Middle frontal gyrus (tissue), 1 donor: ENCODE data around the gene PLPPR2.
A peak's percentile ranks its signal among the peaks of the same experiment; 100 is the strongest.
"Not testable (repeated sequence)": the region's sequence is repeated elsewhere in the genome, so short reads cannot be mapped to it uniquely, and the experiment has no call there.

Experiments used
- DNase-seq: peaks from one replicate; pipeline ENCODE4 v3.0.0-alpha.2; 2015; ENCODE audit warnings: low spot score; ENCODE audit errors: extremely low spot score

PLPPR2 gene

DNA sequence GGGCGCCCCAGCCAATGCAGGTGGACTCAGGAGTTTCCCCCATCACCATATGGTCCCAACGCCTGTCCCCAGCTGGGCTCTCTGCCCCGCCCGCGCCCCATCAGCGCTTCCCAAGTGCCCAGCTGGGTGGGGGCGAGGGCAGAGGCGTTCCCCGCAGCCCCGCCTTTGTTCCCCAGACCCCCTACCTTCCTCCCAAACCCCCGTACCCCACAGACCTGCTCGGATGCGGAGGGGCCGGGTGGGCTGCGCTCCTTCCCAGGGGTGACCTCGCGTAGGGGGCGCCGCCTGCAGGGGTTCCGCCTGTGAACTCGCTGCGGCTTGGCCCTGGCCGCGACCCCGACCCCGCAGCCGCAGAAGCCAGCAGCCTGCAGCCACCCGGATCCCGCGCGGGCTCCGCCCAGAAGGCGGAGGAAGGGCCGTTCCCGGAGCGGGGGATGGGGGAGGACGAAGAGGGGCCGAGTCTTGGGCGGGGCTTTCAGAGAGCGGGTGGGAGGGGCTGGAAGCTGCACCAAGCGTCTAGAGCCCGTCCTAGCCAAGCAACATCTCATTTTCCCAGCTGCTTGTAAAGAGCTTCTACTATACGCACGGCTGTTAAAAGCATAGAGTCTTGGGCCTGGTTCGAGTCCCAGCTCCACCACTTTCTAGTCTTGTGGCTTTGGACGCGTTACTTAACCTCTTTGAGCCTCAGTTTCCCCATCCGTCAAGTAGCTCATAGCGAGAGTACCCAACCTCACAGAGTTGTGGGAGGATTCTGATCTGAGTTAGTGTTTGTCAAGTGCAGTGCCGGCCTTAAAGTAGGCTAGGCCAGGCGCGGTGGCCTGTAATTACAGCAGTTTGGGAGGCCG is 15.8 kb upstream of the PLPPR2 start, which contains the start of gene RAB3D:
RAB3D (minus strand) TSS at position 404 of the 845 bp plus-strand sequence. CDS start 2,258 bp downstream, outside the sequence.
- DNase-seq = peak; percentile 73

DNA sequence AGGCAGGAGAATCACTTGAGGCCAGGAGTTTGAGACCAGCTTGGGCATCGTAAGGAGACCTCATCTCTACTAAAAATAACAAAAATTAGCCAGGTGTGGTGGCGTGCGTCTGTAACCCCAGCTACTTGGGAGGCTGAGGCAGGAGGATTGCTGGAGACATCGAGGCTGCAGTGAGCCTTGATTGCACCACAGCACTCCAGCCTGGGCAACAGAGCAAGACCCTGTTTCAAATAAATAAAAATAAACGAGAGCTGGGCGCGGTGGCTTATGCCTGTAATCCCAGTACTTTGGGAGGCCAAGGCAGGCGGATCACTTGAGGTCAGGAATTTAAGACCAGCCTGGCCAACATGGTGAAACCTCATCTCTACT is 15.1 kb upstream of the PLPPR2 start:
- DNase-seq = not testable (repeated sequence)

DNA sequence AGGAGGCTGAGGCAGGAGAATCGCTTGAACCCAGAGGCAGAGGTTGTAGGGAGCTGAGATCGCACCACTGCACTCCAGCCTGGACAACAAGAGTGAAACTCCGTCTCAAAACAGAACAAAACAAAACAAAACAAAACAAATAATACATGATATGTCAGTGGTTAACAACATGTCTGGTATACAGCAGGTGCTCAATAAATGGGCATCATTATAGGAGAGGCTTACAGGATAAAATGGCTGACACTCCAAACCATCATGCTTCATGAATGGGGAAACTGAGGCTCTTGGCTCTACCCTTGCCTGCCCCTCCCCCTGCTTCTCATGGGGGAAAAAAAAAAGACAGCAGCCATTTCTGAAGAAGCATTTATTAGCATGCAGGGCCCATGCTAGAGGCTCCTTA is 12.8 kb upstream of the PLPPR2 start:
- DNase-seq = no peak

GRCh38 chr19:11345122-11345803 is 10.0 kb upstream of the PLPPR2 start:
- DNase-seq = no peak

DNA sequence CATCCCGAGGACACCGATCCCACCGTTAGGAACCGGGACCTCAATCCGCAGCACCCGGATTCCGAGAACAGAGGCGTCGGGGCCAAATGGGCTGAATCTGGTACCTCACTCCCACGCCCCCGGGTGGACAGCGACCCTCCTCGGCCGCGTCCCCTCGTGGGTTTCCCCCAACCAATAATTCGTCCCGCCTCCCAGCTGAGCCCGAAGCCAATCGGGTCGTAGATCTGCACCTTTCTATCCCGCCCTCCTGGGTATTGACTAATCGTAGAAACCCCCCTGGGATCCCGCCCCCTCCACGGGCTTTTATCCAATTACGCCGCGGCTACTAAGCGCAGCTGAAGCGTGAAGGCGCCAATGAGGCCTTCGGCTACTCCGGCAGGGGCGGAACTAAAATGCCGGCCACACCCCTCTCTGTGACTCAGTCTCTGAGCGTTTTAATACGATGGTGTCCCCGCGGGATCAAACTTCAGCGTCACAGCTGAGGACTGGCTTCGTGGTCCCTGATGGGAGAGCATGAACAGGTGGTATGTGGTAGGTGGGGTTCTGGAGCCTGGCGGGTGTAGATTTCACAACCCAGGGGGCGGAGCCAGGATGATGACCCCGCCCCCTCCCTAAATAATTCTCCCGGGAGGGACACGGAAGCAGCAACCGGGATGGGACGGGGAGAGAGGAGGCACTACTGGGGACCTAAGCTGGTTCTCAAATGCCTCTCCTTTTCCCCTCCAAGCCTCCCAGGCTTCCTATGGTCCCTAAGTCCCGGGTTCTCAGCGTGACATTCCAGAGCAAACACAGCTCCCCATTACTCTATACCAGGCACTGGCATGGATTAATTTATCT is 8.9 kb upstream of the PLPPR2 start, which contains the start of the genes CCDC159 and TMEM205:
CCDC159 (plus strand) TSS at position 416 of the 837 bp plus-strand sequence; CDS start at position 504, 88 bp downstream.
TMEM205 (minus strand) TSS at position 165 of the 837 bp plus-strand sequence. CDS start 649 bp downstream, outside the sequence.
- DNase-seq = peak; percentile 99

DNA sequence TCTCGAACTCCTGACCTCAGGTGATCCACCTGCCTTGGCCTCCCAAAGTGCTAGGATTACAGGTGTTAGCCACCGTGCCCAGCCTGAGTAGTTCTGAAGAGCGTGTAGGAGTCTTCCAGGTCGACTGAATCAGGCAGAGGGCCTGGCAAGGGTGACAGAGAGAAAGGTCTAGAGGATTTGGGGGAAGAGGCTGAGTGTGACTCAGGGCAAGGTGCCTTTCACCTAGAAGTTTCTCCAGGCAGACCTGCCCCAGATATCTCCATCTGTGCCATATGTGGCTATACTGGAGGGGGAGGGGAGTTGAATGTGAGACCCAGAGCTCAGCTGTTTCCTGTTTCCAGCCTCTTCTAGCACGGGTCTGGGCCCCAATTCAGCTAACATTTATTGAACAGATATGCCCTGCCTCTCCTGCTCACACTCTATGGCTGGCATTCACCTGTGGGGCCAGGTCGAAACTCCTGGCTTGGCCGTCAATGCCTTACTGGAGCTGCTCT is 7.6 kb upstream of the PLPPR2 start:
- no peak for DNase-seq

- DNase-seq = no peak
These were observed 6.1 kb upstream of the PLPPR2 start for GRCh38 chr19:11349171-11349570.

DNA sequence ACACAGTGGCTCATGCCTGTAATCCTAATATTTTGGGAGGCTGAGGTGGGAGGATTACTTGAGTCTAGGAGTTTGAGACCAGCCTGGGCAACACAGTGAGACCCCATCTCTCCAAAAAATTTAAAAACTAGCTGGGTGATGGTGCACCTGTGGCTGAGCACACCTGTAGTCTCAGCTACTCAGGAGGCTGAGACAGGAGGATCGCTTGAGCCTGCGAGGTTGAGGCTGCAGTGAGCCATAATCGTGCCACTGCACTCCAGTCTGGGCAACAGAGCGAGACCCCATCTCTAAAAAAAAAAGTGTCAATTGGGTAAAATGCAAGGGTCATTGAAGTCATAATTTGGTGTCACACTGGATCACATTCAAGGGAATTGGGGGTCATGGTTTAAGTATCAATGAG is 1.1 kb upstream of the PLPPR2 start:
- DNase-seq = not testable (repeated sequence)

- no peak for DNase-seq
These were observed 804 bp downstream of the PLPPR2 start for GRCh38 chr19:11356074-11356397.

DNA sequence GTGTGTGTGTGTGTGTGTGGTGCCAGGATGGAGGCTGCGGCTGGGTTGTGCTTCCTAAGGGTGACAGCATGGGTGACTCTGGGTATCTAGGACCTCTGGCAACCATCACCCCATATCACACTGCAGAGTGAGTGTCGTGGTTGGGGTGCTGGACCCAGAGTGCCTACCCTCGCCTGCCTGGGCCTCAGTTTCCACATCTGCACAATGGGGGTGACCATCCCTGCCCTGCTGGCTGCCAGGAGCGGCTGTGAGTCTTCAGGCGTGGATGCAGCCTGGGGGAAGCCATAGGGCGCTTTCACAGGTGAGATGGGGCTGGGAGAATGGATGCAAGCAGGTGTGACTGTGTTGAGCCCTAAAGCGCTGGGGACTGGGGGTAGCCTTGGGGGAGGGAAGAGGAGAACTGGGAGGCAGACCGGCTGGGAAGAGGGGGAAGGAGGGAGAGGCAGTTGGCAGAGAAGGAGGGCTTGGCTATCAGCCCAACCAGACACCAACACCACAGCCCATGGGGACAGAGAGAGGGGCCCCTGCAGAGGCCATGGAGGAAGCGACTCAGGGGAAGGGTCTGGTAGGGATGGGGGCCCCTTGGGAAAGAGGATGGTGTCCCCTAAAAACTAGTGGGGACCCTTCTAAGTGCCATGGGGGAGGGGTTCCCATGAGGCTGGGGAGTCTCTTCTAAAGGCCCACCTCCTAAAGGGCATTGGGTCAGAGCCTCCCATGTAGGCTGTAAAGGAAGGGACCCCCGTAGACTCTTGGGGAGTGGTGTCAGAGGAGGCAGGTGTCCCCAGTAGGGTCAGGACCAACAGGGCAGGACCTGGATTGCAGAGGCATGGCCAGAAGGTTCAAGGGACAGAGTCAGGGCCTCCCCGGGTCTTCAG is 1.7 kb downstream of the PLPPR2 start:
- DNase-seq = no peak

DNA sequence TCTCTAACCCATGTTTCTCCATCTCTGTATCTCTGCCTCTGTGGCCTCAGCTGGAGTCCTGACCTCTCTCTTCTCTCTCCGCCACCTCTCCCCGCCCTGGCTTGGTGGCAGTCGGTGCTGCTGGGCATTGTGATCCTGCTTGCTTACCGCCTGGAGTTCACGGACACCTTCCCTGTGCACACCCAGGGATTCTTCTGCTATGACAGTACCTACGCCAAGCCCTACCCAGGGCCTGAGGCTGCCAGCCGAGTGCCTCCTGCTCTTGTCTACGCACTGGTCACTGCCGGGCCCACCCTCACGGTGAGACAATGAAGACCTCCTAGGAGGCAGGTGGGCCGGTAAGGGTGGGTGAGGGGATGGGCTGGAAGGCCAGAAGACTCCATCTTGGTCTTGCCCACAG is 4.2 kb downstream of the PLPPR2 start:
- DNase-seq = no peak

GRCh38 chr19:11361037-11361770 is 6.0 kb downstream of the PLPPR2 start:
- DNase-seq = no peak

DNA sequence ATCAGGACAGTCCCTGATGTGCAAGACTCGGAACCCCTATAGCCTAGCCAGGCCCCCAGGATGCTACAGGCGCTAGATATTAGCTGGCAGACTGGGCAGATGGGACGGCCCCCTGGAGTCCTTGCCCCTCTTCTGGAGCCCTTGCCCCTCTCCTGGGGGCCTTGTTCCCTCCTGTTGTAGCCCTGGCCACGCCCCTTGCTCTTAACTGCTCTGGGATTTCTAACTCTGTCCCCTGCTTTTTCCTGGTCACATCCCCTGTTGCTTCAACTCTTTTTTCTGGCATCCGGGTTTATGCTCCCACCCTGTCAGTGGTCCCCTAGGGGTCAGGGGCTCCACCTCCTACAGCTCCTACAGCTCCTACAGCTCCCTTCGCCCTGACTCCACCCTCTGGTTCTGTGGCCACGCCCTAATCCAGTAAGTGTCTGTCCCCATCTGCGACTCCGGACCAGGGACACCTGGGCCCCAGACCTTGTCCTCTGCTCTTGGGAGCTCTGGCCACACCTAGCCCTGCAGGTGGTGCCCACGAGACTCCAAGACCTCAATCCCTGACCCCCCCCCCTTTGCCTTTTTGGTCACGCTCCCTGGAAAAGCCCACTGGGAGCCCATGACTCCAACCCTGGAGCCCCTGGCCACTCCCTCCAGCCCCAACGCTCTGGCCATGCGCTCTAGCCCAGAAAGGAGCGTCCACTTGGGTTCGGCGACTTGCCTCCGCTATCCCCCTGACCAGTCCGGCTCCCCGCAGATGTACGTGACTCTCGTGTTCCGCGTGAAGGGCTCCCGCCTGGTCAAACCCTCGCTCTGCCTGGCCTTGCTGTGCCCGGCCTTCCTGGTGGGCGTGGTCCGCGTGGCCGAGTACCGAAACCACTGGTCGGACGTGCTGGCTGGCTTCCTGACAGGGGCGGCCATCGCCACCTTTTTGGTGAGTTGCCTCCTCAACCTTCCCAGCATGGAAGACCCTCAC is 6.8 kb downstream of the PLPPR2 start:
- DNase-seq = no peak

DNA sequence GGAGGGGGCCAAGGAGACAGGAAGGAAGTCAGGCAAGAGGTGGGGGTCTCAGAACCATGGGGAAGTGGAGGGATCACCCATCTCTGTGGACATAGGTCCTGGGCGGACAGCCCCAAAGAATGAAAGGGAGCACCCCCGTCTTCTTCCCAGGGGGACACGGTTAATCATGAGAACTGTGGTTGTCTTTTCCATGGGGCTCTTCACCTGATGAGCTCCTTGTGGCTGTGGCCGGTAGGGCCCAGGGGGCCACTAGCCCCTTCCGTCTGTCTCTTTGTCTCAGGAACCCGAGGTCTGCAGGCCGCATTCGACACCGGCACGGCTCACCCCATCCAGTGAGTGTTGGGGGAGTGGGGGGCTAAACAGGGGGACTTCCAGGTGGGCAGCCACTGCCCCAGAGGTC is 8.6 kb downstream of the PLPPR2 start:
- DNase-seq = no peak

DNA sequence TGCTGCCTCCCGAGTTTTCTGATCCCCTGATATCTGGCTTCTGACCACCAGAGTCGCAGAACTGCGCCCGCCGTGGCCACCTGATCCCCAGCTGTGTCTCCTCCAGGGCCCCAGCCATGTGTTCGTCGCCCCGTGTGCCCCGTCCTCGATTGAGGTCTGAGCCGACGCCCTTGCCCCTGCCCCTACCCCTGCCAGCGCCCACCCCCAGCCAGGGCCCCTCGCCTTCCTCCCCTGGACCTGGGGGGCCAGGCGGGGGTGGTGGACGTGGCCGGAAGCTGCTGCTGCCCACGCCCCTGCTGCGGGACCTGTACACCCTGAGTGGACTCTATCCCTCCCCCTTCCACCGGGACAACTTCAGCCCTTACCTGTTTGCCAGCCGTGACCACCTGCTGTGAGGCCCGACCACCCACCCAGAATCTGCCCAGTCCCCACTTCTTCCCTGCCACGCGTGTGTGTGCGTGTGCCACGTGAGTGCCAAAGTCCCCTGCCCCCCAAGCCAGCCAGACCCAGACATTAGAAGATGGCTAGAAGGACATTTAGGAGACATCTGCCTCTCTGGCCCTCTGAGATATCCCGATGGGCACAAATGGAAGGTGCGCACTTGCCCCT is 9.2 kb downstream of the PLPPR2 start:
- DNase-seq = no peak

DNA sequence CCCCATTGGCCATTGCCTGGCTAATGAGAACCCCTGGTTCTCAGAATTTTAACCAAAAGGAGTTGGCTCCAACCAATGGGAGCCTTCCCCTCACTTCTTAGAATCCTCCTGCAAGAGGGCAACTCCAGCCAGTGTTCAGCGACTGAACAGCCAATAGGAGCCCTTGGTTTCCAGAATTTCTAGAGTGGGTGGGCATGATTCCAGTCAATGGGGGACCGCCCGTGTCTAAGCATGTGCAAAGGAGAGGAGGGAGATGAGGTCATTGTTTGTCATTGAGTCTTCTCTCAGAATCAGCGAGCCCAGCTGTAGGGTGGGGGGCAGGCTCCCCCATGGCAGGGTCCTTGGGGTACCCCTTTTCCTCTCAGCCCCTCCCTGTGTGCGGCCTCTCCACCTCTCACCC is 9.7 kb downstream of the PLPPR2 start:
- DNase-seq = peak; percentile 47

DNA sequence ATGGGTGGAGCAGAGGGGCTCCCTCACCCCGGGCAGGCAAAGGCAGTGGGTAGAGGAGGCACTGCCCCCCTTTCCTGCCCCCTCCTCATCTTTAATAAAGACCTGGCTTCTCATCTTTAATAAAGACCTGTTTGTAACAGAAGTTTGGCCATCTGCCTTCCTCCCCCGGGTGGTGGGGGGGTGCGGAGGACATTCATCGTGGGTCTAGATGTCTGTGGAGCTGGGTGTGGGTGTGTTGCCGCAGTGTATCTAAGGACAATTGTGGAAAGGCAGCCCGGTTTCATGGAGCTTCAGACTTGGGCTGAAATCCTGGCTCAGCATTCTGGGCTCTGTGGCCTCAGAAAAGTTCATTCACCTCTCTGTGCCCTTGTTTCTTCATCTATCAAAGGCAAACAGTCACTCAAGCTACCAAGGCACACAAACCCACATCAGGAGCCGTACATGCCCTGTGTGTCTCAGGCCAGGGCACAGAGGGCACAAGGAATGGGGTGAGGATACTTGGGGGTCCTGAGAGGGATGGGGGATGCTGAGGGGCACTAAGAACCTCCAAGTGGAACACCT is 10.4 kb downstream of the PLPPR2 start:
- no peak for DNase-seq

GRCh38 chr19:11367528-11367927 is 12.3 kb downstream of the PLPPR2 start:
- no peak for DNase-seq
